Ovary (tissue), 3 donors: ENCODE measurements around the gene ADAD2.

Experiments used
- EP300 ChIP-seq: sonication (generic); formaldehyde crosslinking; IDR thresholded peaks from one replicate; pipeline ENCODE4 v1.6.1; 2017; ENCODE audit warnings: antibody characterized with exemption
- TF ChIP-seq, protein P1 (sequence below), 3 donors: fragments of 450-650 bp in 2 of 3; fragments of 200-600 bp in 1 of 3; IDR thresholded peaks; one replicate each; pipeline versions ENCODE4 v1.5.1 to v1.8.0; 2016 to 2022; ENCODE audit warnings: antibody characterized with exemption in 3 of 3, mild to moderate bottlenecking in 1 of 3
- donor health status: DM: no; HTN: no; CAD: no.

GRCh38 chr16:84180519-84181140, 10.3 kb upstream of the ADAD2 start:
- TF ChIP-seq, protein P1, sequence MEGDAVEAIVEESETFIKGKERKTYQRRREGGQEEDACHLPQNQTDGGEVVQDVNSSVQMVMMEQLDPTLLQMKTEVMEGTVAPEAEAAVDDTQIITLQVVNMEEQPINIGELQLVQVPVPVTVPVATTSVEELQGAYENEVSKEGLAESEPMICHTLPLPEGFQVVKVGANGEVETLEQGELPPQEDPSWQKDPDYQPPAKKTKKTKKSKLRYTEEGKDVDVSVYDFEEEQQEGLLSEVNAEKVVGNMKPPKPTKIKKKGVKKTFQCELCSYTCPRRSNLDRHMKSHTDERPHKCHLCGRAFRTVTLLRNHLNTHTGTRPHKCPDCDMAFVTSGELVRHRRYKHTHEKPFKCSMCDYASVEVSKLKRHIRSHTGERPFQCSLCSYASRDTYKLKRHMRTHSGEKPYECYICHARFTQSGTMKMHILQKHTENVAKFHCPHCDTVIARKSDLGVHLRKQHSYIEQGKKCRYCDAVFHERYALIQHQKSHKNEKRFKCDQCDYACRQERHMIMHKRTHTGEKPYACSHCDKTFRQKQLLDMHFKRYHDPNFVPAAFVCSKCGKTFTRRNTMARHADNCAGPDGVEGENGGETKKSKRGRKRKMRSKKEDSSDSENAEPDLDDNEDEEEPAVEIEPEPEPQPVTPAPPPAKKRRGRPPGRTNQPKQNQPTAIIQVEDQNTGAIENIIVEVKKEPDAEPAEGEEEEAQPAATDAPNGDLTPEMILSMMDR (IDR thresholded peaks at IDR 0.05), result no peak
- no peak for TF ChIP-seq EP300
